Coronary artery (tissue), 2 donors: ENCODE measurements around the gene RGS4.
A peak's percentile ranks its signal among the peaks of the same experiment; 100 is the strongest.

Experiments used
- DNase-seq: peaks from one replicate; pipeline ENCODE4 v3.0.0-alpha.2; 2017; ENCODE audit warnings: low spot score
- H3K27ac ChIP-seq, 2 donors: fragments of 200-600 bp; sonication (generic); one replicate each; pipeline ENCODE4 v1.5.1; 2016 to 2019
- H3K4me3 ChIP-seq: fragments of 200-600 bp; sonication (generic); 2 replicates; pipeline ENCODE4 v1.5.1; 2016; ENCODE audit warnings: mild to moderate bottlenecking, moderate library complexity
- TF ChIP-seq, protein P1 (sequence below): fragments of 200-600 bp; sonication (generic); IDR thresholded peaks from one replicate; pipeline ENCODE4 v1.5.1; 2019; ENCODE audit warnings: antibody characterized with exemption

Gene RGS4

DNA sequence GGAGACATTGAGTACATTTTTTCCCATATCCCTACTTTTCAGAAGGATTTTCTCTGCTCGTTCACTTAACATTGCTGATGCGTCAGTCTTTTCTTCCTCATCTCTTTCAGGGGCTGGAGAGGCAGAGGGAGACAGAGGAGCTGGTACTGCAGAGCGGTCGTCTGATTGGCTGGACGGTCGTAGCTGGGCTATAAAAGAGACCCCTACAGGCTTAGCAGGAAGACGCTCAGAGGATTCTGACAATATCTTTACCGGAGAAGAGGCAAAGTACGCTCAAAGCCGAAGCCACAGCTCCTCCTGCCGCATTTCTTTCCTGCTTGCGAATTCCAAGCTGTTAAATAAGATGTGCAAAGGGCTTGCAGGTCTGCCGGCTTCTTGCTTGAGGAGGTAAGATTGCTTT is at the start of gene RGS4:
TSS of gene RGS4 (plus strand) at position 220 of the 400 bp plus-strand sequence. CDS start at position 344, 124 bp downstream.
- DNase-seq, result peak; percentile 78
- peak within 1 kb of the TSS; percentile 63 to 78 for H3K27ac ChIP-seq
- H3K4me3 ChIP-seq, result peak within 1 kb of the TSS; percentile 75
- TF ChIP-seq, protein P1, sequence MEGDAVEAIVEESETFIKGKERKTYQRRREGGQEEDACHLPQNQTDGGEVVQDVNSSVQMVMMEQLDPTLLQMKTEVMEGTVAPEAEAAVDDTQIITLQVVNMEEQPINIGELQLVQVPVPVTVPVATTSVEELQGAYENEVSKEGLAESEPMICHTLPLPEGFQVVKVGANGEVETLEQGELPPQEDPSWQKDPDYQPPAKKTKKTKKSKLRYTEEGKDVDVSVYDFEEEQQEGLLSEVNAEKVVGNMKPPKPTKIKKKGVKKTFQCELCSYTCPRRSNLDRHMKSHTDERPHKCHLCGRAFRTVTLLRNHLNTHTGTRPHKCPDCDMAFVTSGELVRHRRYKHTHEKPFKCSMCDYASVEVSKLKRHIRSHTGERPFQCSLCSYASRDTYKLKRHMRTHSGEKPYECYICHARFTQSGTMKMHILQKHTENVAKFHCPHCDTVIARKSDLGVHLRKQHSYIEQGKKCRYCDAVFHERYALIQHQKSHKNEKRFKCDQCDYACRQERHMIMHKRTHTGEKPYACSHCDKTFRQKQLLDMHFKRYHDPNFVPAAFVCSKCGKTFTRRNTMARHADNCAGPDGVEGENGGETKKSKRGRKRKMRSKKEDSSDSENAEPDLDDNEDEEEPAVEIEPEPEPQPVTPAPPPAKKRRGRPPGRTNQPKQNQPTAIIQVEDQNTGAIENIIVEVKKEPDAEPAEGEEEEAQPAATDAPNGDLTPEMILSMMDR, result no peak

DNA sequence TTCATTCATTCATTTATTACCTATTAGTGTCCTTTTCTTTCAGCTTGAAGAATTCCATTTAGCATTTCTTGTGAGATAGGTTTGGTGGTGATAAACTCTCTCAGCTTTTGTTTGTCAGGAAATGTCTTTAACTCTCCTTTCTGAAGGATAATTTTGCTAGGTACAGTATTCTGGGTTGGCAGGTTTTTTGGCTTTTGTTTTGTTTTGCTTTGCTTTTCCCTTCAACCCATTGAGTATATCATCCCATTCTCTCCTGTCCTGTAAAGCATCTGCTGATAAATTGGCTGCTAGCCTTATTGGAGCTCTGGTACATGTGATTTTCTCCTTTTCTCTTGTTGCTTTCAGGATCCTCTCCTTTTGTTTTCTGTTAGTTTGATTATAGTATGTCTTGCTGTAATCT is 47.0 kb upstream of the RGS4 start:
- TF ChIP-seq, protein P1, result no peak
- no peak overlapping the region for H3K27ac ChIP-seq
- no peak overlapping the region for H3K4me3 ChIP-seq
- no peak for DNase-seq

- no peak overlapping the region for H3K27ac ChIP-seq
- no peak for DNase-seq
- H3K4me3 ChIP-seq, result no peak overlapping the region
- TF ChIP-seq, protein P1, result no peak
These were observed 41.6 kb upstream of the RGS4 start for GRCh38 chr1:163027610-163028009.

DNA sequence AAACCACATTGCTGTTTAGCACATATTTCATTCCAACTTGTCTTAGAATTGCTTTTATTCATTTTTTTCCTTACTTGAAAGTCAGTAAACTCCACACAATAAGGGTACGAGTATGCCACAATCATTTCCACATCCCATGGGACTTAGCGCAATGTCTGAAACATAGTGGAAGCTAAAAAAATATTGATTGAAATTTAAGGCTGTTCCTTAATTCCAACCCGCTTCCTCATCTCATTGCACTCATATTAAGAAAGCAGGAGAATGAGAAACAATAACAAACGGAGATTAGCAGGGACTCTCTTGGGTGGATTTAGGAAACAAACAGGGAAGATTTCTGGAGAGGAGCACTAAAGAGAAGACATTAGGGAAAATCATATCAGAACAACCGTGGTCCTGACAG is 39.3 kb upstream of the RGS4 start:
- TF ChIP-seq, protein P1, result no peak
- Histone ChIP-seq H3K4me3 (no peak overlapping the region), H3K27ac (no peak overlapping the region)
- DNase-seq, result no peak

- TF ChIP-seq, protein P1, result no peak
- Histone ChIP-seq H3K4me3 (no peak overlapping the region), H3K27ac (no peak overlapping the region)
- no peak for DNase-seq
These were observed 33.5 kb upstream of the RGS4 start for GRCh38 chr1:163035446-163036249.

GRCh38 chr1:163036671-163037070 is 32.5 kb upstream of the RGS4 start:
- Histone ChIP-seq H3K4me3 (no peak overlapping the region), H3K27ac (no peak overlapping the region)
- TF ChIP-seq, protein P1, result no peak
- no peak for DNase-seq
